PC-9 (cell line): ENCODE results near the gene LSM4.

Experiments used
- CTCF ChIP-seq: fragments of 200-600 bp; sonication (generic); conservative IDR thresholded peaks from 2 replicates; pipeline ENCODE4 v1.6.1; 2017; ENCODE audit warnings: mixed run types, antibody characterized with exemption, mild to moderate bottlenecking, moderate library complexity
- EZH2 ChIP-seq: fragments of 200-600 bp; sonication (generic); IDR thresholded peaks from 2 replicates; pipeline ENCODE4 v1.8.0; 2017; ENCODE audit warnings: antibody characterized with exemption, low read depth

DNA sequence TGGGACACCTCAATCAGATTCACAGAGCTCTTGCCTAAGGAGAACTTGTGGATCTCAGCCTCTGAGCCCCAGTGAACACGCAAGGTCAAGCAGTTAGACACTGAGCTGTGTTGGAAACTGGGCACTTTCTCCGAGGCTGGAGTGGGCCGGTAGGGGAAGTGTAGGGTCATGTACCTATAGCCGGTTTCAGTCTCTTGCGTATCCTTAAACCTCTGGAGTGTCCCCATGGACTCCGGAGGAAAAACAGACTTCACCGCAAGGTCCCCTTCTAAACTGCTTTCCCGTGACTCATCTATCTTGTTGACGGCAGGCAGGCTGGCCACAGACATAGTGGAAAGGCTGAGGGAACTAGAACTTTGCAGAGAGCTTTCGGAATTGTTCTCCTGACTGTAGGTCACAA lies 60.0 kb downstream of the LSM4 start:
- no peak for TF ChIP-seq CTCF
- no peak for TF ChIP-seq EZH2
